H4 (cell line): ENCODE results near the gene PRR33. TPM values are rescaled to one million over a fixed set of nuclear protein-coding genes. Genes with fewer than 3 reads are reported as not detected.

Source experiments
- DNase-seq: peaks from one replicate; pipeline ENCODE4 v3.0.0-alpha.2; 2015; ENCODE audit warnings: low spot score
- total RNA-seq: library from RNA; depleted of rRNA; stranded (reverse); fragments of >200 nt; shearing (Covaris generic); gene quantifications from 2 replicates; pipeline ENCODE4 v1.2.3, GENCODE V29; 2014

The PRR33 gene
- total RNA-seq, 1 experiment from 2014 or later: not detected

DNA sequence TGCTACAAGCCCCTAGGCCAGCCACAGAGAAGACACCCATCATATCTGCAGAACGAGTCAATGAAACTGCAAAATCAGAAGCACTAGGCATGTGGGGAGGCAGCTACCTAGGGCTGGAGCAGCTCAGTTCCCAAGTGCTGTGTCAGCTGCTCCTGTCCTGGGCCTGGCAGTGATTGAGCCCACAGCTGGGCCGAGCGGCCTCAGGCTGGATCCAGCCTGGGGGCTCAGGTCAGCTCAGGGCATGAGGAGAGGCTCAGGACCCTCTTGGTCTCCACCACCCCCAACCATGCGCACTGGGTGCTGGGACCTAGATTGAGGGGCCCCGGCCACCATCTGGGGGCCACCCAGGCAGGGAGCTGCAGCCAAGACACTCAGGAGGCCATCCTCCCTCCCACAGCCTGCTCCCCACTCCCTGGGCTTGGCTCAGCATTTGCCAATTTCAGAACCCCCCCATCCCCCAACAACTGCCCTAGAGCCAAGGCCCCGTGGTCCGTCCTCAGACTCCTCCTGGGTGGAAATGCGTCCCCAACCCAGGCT, 25.4 kb upstream of the PRR33 start:
- no peak for DNase-seq

DNA sequence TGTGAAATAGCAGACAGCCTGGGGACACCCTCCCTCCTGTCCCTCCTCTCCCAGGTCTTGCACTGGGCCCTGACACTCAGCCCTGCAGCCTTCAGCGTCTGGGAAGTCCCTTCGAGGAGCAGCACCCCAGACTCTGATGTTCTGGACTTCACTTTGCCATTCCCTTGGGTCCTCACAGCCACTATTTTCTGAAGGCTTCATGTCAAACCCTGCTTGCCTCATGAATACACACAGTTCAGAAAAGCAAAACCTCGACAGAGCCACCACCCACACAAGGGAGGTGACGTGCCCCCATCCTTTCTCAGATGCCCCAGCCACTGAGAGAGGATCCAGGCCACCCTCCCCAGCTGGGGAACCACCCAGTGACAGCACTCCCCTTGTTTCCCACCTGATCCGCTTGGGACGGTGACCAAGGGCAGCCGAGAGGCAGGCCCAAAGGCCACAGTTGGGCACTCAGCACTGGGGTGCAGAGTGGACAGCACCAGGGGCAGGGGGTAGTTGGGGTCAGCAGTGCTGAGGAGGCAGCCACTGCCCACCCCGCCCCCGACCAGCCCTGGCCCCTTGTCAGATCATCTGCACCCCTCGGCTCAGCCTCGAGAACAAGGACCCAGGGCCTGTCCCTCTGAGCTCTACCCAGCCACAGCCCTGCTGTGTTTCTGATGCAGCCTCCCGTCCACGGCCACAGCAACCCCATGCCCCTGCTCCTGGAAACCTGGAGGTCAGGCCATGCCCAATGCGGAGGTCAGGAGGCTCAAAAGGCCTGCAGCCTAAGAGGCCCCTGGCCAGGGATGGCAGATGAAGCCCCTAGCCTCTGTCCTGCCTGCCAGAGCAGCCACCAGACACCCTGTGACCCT, 24.7 kb upstream of the PRR33 start:
- DNase-seq: no peak

DNA sequence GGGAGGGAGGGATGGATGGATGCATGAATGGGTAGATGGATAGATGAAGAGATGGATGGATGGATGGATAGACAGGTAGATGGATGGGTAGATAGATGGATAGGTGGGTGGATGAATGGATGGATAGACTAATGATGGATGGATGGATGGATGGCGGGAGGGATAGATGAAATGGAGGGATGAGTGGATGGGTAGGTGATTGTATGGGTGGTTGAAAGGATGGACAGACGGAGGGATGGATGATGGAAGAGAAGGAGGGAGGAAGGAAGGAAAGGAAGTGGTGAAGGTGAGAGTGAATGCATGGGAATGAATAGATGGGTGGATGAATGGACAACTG, 24.1 kb upstream of the PRR33 start:
- no peak for DNase-seq

DNA sequence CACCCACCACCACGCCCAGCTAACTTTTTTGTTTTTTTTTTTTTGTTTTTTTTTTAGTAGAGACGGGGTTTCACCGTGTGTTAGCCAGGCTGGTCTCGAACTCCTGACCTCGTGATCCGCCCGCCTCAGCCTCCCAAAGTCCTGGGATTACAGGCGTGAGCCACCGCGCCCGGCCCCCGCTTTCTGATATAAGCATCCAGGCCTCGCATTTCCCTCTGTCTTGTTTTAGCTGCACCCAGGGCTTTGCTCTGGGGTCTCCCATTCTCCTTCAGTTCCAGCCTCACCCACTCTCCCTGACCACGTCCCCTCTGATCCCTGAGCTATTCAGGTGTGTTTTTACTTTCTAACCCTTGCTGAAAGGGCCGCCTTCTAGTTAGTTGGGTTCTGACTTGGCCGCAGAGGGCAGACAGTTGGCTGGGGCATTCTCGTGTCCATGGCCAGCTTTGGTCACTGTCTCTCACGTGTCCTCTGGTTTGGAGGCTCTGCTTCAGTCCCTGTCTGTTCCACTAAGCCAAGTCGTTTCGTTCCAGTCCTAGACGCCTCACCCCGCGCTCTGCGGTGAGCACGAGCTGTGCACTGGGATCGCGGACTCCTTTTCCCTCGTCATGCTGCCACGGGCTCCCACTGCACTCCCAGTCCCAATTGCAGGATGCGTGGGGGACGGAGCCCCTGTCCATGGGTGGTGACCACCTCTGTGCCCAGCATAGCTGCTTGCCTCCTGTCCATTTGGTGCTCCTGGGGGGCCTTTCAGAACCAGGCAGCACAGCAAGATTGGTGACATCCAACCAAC, 21.8 kb upstream of the PRR33 start:
- no peak for DNase-seq

DNA sequence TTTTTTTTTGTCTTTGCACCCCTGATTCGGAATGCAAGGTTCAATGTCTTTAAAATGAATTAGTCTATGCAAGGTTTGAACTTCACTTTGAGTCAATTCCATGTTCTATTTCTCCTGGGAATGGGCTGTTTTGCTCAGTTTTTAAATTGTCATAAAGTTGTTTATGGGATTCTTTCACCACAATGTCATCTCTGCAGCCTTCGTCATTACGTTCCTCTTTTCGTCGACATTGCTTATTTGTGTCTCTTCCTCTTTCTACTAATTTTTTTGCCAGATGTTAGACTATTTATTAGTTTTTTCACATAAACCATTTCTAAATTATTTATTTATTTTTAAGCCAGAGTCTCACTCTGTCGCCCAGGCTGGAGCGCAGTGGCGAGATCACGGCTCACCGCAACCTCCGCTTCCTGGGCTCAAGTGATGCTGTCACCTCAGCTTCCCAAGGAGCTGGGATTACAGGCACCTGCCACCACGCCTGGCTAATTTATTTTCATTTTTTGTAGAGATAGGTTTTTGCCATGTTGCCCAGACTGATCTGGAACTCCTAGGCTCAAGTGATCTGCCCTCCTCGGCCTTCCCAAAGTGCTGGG, 20.7 kb upstream of the PRR33 start:
- no peak for DNase-seq

DNA sequence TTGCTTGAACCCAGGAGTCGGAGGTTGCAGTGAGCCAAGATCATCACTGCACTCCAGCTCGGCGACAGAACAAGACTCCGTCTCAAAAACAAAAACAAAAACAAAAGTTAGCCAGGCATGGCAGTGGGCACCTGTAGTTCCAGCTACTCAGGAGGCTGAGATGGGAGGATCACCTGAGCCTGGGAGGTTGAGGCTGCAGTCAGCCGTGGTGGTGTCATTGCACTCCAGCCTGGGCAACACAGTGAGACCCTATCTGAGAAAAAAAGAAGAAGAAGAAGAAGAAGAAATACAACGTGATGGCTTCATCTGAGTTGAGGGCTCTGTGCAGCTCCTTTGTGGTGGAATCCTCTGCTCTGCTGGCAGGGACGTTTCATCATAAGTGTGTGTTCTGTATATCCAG, 17.8 kb upstream of the PRR33 start:
- no peak for DNase-seq

DNA sequence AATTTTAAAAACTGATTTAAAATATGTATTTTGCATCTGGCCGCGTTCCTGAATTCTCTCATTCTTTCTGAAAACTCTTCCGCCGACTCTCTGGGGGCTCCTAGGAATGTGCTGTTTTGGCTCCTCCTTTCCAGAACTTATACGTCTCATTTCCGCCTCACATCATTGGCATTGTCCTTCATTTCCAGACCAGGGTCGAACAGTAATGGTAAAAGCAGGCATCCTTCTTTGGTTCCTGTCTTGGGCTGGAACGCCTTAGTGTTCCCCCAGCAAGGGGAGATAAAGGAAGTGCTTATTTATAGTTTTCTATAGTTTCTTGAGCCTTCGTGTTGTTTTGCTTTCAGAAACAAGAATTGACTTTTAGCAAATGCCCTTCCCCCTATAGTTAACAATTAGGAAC, 16.9 kb upstream of the PRR33 start:
- no peak for DNase-seq

DNA sequence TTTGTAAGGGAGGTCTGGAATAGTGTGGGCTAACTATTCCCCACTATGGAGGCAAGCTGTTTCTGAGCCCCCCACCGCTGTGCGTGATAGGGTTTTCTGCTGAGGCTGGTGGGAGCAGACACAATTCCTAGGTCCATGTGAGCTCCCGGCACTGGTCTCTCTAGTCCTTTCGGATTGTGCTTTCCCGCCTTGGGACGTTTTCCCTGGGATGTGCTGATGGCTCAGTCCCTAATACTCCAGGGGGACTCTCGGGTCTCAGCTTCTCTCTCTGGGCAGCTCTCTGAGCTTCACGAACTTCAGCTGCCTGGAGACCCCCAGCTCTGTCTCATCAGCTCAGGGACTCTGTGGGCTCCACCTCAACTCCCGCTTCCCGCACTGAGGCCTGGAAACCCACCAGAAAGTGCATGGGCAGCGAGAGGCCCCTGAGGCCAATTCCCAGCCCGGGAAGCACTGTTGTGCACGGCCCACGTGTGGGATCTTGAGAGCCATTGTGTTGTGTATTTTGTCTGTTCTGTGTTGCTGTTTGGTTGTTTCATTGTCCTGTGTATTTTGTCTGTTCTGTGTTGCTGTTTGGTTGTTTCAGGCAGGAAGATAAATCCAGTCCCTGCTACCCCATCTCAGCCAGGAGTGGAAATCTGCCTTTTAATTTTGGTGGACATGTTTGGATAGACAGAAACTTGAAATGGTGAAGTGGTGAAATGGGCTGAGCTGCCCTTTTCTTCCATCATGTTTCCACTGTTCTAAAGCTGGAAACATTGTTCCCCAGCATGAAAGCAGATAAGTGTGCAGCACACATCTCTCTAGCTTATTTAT, 15.1 kb upstream of the PRR33 start:
- no peak for DNase-seq

DNA sequence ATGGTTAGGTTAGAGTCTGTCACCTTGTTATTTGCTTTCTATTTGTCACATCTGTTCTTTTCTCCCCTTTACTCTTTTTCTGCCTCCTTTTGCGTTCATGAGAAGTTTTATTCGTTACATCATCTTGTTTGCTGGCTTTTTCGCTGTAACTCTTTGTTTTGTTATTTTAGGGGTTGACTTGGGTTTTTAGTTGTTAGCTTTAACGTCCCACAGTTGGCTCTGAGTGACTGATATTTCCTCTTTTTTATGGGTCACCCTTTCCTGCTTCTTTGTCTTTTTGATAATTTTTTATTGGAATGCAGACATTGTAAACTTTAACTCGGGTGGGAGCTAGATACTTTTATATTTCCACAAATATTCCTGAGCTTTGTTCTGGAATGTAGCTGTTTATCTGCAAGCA, 14.5 kb upstream of the PRR33 start:
- DNase-seq: no peak

DNA sequence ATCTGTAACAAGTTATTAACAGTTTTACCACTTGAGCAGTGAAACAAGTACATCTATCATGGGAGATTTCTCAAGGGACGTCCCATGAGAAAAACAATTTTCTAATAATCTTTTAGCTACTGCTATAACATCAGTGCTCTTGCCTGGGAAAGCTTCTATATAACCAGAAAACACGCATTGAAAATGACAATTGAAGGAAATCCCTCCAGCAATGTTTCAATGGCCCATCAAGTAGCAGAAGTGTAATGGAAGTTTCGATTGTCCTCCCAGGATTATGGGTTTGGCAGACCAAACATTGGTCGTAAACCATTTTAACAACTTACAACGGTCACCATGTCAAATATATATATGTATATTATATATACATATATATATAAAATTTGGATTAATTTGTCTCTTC, 8.0 kb upstream of the PRR33 start:
- no peak for DNase-seq

DNA sequence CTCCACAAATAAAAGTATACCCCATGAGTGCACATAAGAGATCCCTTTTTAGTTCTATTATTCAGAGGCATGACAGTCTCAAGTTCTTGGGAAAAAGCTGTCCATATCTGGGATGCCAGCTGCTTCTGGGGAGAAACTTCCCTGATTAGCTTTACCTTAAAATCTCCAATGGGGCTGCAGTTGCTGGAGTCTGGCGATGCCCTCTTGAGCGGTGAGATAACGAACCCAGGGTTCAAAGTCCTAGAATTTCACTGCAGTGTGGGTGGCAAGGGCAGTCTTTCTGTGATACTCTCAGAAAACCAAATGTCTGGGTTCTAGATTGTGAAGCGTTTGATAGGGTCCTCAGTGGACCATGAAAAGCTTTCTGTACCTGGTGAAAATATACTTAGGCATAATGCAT, 7.4 kb upstream of the PRR33 start:
- DNase-seq: no peak

DNA sequence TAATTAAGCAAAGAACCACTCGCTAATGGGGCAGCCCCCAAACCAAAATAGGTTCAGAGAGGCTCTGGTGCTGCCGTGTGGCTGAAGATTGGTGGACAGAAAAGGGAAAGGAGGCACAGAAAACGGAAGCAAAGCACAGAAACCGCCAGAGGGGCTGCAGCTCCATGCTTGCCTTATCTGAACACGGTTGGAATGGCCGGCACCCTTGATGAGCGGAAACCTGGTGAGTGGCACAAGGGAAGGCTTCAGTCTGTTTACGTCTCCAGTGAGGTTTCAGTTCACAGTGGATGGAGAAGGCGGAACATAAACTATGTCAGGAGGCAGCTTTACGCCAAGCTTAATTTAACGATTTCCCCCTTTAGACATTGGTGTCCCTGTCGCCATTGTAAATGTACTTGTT, 5.2 kb upstream of the PRR33 start:
- no peak for DNase-seq

DNA sequence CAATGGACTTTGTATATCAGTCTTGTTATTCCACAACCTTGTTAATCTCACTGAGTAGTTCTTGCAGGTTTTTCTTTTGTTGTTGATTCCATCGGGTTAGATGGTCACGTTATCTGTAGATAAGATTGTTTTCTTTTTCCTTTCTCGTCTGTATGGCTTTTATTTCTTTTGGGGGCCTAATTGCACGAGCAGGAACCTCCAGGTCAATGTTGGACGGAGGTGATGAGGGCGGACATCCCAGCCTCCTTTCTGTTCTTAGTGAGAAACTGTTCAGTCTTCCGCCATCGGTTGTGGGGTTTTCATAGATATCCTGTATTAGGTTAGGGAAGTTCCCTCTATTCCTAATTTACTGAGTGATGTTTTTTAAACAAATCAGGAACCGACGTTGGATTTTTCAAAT, 4.8 kb upstream of the PRR33 start:
- no peak for DNase-seq

DNA sequence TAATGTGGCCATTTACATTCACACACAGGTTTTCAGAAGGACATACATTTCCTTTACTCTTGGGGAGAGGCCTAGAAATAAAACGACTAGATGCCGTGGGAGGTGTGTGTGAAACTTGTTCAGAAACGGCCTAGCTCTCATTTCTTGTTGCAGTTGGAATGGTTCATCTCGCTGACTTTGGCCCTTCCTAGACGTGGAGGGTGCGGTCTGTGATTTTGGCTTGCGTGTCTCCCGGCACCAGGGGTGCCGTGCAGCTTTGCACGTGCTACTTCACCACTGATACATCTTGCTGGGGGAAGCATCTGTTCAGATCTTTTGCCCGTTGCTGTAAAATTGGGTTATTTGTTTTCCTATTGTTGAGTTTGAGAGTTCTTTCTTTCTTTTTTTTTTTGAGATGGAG, 3.1 kb upstream of the PRR33 start:
- DNase-seq: no peak

DNA sequence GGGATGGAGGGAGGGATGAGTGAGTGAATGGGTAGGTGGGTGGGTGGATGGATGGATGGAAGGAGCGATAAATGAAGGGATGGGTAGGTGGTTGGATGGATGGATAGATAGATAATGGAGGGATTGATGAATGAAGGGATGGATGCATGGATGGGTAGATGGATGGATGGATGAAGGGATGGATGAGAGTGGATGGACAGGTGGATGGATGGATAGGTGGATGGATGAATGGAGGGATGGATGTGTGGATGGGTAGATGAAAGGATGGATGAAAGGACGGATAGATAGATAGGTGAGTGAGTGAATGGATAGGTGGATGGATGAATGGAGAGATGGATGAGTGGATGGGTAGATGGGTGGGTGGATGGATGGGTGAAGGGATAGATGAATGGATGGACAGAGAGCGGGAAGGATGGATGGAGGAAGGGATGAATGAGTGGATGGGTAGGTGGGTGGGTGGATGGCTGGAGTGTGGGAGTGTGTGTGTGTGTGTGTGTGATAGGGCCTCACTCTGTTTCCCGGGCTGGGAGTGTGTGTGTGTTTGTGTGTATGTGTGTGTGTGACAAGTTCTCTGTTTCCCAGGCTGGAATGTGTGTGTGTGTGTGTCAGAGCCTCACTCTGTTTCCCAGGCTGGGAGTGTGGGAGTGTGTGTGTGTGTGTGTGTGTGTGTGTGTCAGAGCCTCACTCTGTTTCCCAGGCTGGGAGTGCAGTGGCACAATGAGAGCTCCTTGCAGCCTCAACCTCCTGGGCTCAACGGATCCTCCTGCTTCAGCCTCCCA, 2.1 kb upstream of the PRR33 start:
- DNase-seq: no peak

DNA sequence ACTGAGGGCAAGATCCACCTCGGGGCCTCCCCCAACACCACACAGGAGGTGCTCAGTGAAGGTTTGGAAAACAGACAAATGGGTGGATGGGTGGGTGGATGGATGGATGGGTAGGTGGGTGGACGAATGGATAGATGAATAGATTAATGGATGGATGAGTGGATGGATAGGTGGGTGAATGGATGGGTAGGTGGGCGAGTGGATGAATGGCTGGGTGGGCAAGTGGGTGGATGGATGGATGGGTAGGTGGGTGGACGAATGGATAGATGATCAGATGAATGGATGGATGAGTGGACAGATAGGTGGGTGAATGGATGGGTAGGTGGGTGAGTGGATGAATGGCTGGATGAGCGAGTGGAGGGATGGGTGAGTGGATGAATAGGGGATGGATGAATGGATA, 863 bp upstream of the PRR33 start:
- no peak for DNase-seq

DNA sequence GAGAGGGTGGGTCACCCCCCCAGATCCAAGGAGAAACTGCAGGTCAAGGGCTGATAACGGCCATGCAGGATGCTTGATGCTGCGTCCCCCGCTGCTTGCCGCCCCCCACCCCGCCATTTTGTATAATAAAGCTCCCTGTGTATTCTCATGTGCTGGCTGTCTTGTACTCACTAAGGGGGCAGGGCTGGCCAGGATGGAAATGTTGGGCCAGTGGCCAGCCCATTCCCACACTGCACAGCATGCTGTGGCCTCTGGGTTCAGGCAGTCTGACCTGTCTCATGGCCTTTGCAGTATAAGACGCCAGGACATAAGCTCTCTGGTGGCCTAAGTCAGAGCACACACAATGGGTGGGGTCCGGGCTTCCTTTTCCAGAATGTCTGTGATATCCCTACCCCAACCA, 421 bp upstream of the PRR33 start:
- DNase-seq: no peak

DNA sequence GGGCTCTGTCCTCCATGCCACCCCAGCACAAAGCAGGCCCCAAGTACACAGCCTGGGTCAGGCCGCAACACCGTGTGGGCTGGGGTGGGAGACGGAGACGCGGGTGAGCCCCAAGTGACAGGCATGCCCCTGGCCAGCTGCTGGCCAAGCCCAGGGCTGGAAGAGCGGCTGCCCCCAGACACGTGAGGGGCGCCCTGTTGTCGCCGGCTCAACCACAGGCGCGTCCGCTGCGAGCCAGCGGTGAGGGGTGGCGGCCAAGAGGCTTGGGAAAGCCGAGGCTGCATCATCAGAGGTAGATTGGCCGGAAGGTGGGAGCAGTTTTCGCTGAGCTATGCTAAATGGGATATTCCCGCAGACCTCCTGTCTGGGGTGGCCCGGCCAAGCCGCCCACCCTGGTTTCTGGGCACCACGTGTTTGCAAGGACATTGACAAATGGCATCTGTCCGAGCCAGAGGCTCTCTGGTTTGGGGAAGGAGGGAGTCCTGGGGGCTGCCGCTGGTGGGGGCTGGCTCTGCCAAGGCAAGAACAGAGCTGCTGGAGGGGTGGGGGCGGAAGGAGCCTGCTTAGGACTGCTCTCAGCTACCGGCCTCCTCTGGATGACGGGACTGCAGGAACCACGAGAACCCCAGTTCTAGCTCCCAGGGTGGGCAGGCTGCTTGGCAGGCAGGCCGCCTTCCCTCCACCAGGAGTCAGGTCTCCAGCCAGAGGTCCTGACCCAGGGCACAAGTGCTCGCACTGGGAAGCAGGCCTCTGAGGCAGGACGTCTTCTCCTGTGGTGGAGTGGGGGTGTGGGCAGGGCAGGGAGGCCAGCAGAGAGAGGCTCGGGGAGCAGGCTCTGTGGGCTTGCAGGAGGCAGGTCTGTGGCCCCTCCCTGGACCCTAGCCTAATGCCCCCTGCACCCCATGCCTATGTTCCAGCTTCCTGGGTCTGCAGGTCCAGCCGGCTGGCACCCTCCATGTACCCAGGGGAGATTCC, 552 bp downstream of the PRR33 start:
- no peak for DNase-seq

DNA sequence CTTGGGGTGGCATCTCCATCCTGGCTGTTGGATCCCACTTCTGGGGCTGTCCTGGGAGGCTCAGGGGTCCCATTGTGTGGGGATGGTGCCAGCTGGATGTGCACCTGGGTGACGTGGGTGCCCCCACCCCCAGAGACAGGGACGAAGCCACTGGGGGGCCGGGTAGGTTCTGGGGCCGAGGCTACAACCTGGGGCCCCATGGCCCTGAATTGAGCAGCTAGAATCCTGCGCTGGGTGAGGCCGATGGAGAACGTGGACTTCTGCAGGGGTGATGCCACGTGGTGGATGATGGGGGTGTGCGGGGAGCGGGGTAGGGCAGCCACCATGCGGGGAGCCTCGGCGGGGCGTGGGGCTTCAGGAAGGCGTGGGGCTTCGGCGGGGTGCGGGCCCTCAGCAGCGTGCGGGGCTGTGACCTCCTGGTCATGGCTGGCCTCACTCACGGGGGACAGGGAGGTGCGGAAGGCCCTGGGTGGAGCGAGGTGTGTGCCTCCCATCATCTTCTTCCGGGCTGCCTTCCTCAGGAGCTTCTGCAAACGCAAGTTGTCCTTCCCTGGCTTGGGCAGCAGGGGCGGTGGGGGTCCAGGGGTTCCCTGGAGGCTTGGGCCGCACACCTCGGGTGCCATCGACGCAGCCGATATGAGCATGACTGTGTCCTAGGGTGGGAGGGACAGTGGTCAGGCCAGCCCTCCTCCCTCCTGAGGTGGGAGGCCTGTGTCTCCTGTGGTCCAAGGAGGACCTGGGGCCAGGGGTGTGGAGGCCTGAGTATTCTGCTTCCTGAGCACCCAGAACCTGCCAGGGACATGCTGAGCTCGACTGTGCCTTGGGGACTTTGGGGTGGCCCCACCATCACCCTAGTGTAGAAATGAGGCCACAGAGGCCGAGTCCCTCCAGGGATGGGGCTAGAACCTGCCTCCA, 1.5 kb downstream of the PRR33 start:
- no peak for DNase-seq
